ENCODE results near the gene GRM7. TPM values are rescaled to one million over a fixed set of nuclear protein-coding genes. Genes with fewer than 3 reads are reported as not detected.

GRM7 gene
- total RNA-seq, 2 experiments from 2014 or later = not detected

- Mint-ChIP-seq H3K4me1 (no peaks in the 10 kb centered on the region), H3K9me3 (peaks cover 7% of the 10 kb centered on the region), H3K27me3 (no peaks in the 10 kb centered on the region), H3K36me3 (ENCODE audit: low read depth) (no peaks in the 10 kb centered on the region), H3K27ac (no peak overlapping the region), H3K4me3 (no peak overlapping the region)
- ChIA-PET CTCF (no interaction called here), POLR2A (no interaction called here)
- no peak for DNase-seq
Measured at GRCh38 chr3:7333125-7333524, 472.2 kb downstream of the GRM7 start.

GRCh38 chr3:7340795-7341194 lies 479.9 kb downstream of the GRM7 start:
- DNase-seq = no peak
- ChIA-PET POLR2A (no interaction called here), CTCF (no interaction called here)
- Mint-ChIP-seq H3K27ac (no peak overlapping the region), H3K36me3 (ENCODE audit: low read depth) (no peaks in the 10 kb centered on the region), H3K4me3 (no peak overlapping the region), H3K4me1 (no peaks in the 10 kb centered on the region), H3K27me3 (no peaks in the 10 kb centered on the region), H3K9me3 (peaks cover 6% of the 10 kb centered on the region)

GRCh38 chr3:7346364-7346763 lies 485.4 kb downstream of the GRM7 start:
- DNase-seq = no peak
- H3K4me3 Mint-ChIP-seq = no peak overlapping the region
- ChIA-PET POLR2A (no interaction called here), CTCF (no interaction called here)
- H3K27ac Mint-ChIP-seq = no peak overlapping the region
- H3K36me3 Mint-ChIP-seq (ENCODE audit: low read depth) = no peaks in the 10 kb centered on the region
- H3K9me3 Mint-ChIP-seq = no peaks in the 10 kb centered on the region
- no peaks in the 10 kb centered on the region for H3K27me3 Mint-ChIP-seq
- no peaks in the 10 kb centered on the region for H3K4me1 Mint-ChIP-seq

- H3K27ac Mint-ChIP-seq = no peak overlapping the region
- CTCF ChIA-PET = interaction anchor here (0.6 kb wide), 1 partner anchor 614 kb away, joined by 3 read pairs; no protein-coding TSS in a partner anchor
- H3K36me3 Mint-ChIP-seq (ENCODE audit: low read depth) = no peaks in the 10 kb centered on the region
- DNase-seq = no peak
- no peaks in the 10 kb centered on the region for H3K9me3 Mint-ChIP-seq
- POLR2A ChIA-PET = no interaction called here
- H3K4me3 Mint-ChIP-seq = no peak overlapping the region
- no peaks in the 10 kb centered on the region for H3K27me3 Mint-ChIP-seq
- H3K4me1 Mint-ChIP-seq = no peaks in the 10 kb centered on the region
Measured at GRCh38 chr3:7357101-7357500, 496.2 kb downstream of the GRM7 start.

GRCh38 chr3:7367968-7368367 lies 507.1 kb downstream of the GRM7 start:
- Mint-ChIP-seq H3K27ac (no peak overlapping the region), H3K4me1 (no peaks in the 10 kb centered on the region), H3K9me3 (no peaks in the 10 kb centered on the region), H3K4me3 (no peak overlapping the region), H3K36me3 (ENCODE audit: low read depth) (no peaks in the 10 kb centered on the region), H3K27me3 (no peaks in the 10 kb centered on the region)
- no peak for DNase-seq
- ChIA-PET CTCF (no interaction called here), POLR2A (no interaction called here)

GRCh38 chr3:7368597-7368996 lies 507.7 kb downstream of the GRM7 start:
- Mint-ChIP-seq H3K9me3 (no peaks in the 10 kb centered on the region), H3K27me3 (no peaks in the 10 kb centered on the region), H3K36me3 (ENCODE audit: low read depth) (no peaks in the 10 kb centered on the region), H3K4me3 (no peak overlapping the region), H3K4me1 (no peaks in the 10 kb centered on the region), H3K27ac (no peak overlapping the region)
- no peak for DNase-seq
- ChIA-PET CTCF (no interaction called here), POLR2A (no interaction called here)

GRCh38 chr3:7371693-7372572 lies 511.0 kb downstream of the GRM7 start:
- Mint-ChIP-seq H3K9me3 (peaks cover 5% of the 10 kb centered on the region), H3K27ac (no peak overlapping the region), H3K36me3 (ENCODE audit: low read depth) (no peaks in the 10 kb centered on the region), H3K4me3 (no peak overlapping the region), H3K27me3 (no peaks in the 10 kb centered on the region), H3K4me1 (no peaks in the 10 kb centered on the region)
- ChIA-PET POLR2A (no interaction called here), CTCF (no interaction called here)
- no peak for DNase-seq

GRCh38 chr3:7377103-7377502 lies 516.2 kb downstream of the GRM7 start:
- Mint-ChIP-seq H3K4me1 (no peaks in the 10 kb centered on the region), H3K27me3 (no peaks in the 10 kb centered on the region), H3K27ac (no peak overlapping the region), H3K36me3 (ENCODE audit: low read depth) (no peaks in the 10 kb centered on the region), H3K4me3 (no peak overlapping the region), H3K9me3 (peaks cover 5% of the 10 kb centered on the region)
- no peak for DNase-seq
- ChIA-PET CTCF (no interaction called here), POLR2A (no interaction called here)

GRCh38 chr3:7381741-7382140 lies 520.8 kb downstream of the GRM7 start:
- no peak for DNase-seq
- H3K4me1 Mint-ChIP-seq = no peaks in the 10 kb centered on the region
- H3K9me3 Mint-ChIP-seq = peaks cover 2% of the 10 kb centered on the region
- H3K27ac Mint-ChIP-seq = no peak overlapping the region
- no peak overlapping the region for H3K4me3 Mint-ChIP-seq
- H3K27me3 Mint-ChIP-seq = no peaks in the 10 kb centered on the region
- POLR2A ChIA-PET = no interaction called here
- no peaks in the 10 kb centered on the region for H3K36me3 Mint-ChIP-seq (ENCODE audit: low read depth)
- CTCF ChIA-PET = no interaction called here

GRCh38 chr3:7382293-7383010 lies 521.5 kb downstream of the GRM7 start:
- Mint-ChIP-seq H3K4me3 (no peak overlapping the region), H3K27me3 (no peaks in the 10 kb centered on the region), H3K9me3 (peaks cover 2% of the 10 kb centered on the region), H3K27ac (no peak overlapping the region), H3K4me1 (no peaks in the 10 kb centered on the region), H3K36me3 (ENCODE audit: low read depth) (no peaks in the 10 kb centered on the region)
- ChIA-PET POLR2A (no interaction called here), CTCF (no interaction called here)
- no peak for DNase-seq

- Mint-ChIP-seq H3K27ac (no peak overlapping the region), H3K36me3 (ENCODE audit: low read depth) (no peaks in the 10 kb centered on the region), H3K9me3 (peaks cover 2% of the 10 kb centered on the region), H3K4me1 (no peaks in the 10 kb centered on the region), H3K27me3 (no peaks in the 10 kb centered on the region), H3K4me3 (no peak overlapping the region)
- ChIA-PET CTCF (no interaction called here), POLR2A (no interaction called here)
- DNase-seq = no peak
Measured at GRCh38 chr3:7385635-7386034, 524.7 kb downstream of the GRM7 start.

- H3K9me3 Mint-ChIP-seq = peaks cover 2% of the 10 kb centered on the region
- no peaks in the 10 kb centered on the region for H3K27me3 Mint-ChIP-seq
- ChIA-PET POLR2A (no interaction called here), CTCF (no interaction called here)
- no peak for DNase-seq
- no peaks in the 10 kb centered on the region for H3K4me1 Mint-ChIP-seq
- H3K4me3 Mint-ChIP-seq = no peak overlapping the region
- no peaks in the 10 kb centered on the region for H3K36me3 Mint-ChIP-seq (ENCODE audit: low read depth)
- H3K27ac Mint-ChIP-seq = no peak overlapping the region
Measured at GRCh38 chr3:7388026-7388425, 527.1 kb downstream of the GRM7 start.

GRCh38 chr3:7392206-7392605 lies 531.3 kb downstream of the GRM7 start:
- Mint-ChIP-seq H3K9me3 (no peaks in the 10 kb centered on the region), H3K27me3 (no peaks in the 10 kb centered on the region), H3K27ac (no peak overlapping the region), H3K4me3 (no peak overlapping the region), H3K4me1 (no peaks in the 10 kb centered on the region), H3K36me3 (ENCODE audit: low read depth) (no peaks in the 10 kb centered on the region)
- DNase-seq = no peak
- ChIA-PET POLR2A (no interaction called here), CTCF (no interaction called here)
